PFSK-1 (cell line): ENCODE measurements around the gene UBQLN1.

Source experiments
- FOXP2 ChIP-seq: optimal IDR thresholded peaks from 2 replicates; pipeline ENCODE3; 2011; ENCODE audit warnings: borderline replicate concordance, control low read depth, inconsistent platforms; ENCODE audit not compliant: insufficient read depth; ENCODE audit errors: extremely low read length, extremely low read depth
- POLR2AphosphoS5 ChIP-seq: IDR thresholded peaks from 2 replicates; pipeline ENCODE4 v1.6.1; 2012; ENCODE audit warnings: low read depth, mild to moderate bottlenecking, control low read depth, low read length, moderate library complexity
- REST ChIP-seq, 2 experiments: IDR thresholded peaks; 2 replicates each; pipeline versions ENCODE4 v1.6.1 to v1.8.0; 2011 to 2012; ENCODE audit warnings: low read depth in 2 of 2, low read length in 2 of 2, control low read depth in 1 of 2, inconsistent platforms in 1 of 2, mild to moderate bottlenecking in 1 of 2, moderate library complexity in 1 of 2; ENCODE audit not compliant: insufficient read depth in 1 of 2
- SIN3A ChIP-seq: IDR thresholded peaks from 2 replicates; pipeline ENCODE4 v1.6.1; 2012; ENCODE audit warnings: mild to moderate bottlenecking, low read length, moderate library complexity, borderline replicate concordance; ENCODE audit not compliant: insufficient read depth

GRCh38 chr9:83630938-83631457 lies 76.8 kb downstream of the UBQLN1 start:
- TF ChIP-seq SIN3A = no peak
- TF ChIP-seq REST (IDR thresholded peaks at IDR 0.05; ENCODE audit: insufficient read depth in 1 of 2, low read depth in 2 of 2, low read length in 2 of 2) = no peak
- TF ChIP-seq FOXP2 = no peak
- TF ChIP-seq POLR2AphosphoS5 = no peak
